IPS-20b (cell line): Measurements from ENCODE around the gene EPB41L4A.

Experiments used
- H3K27ac ChIP-seq: one replicate; pipeline ENCODE4 v1.5.1; 2013; ENCODE audit warnings: low read length
- H3K27me3 ChIP-seq: 2 replicates; pipeline ENCODE4 v1.6.1; 2013; ENCODE audit warnings: mild to moderate bottlenecking, low read length, inconsistent platforms; ENCODE audit not compliant: insufficient read depth
- H3K36me3 ChIP-seq: 2 replicates; pipeline ENCODE4 v1.6.1; 2013; ENCODE audit warnings: low read depth, mild to moderate bottlenecking, inconsistent platforms, low read length, moderate library complexity; ENCODE audit not compliant: insufficient read depth
- H3K4me1 ChIP-seq: 2 replicates; pipeline ENCODE4 v1.6.1; 2013; ENCODE audit warnings: mild to moderate bottlenecking, control low read depth, inconsistent platforms, low read length, moderate library complexity; ENCODE audit not compliant: insufficient read depth
- H3K4me3 ChIP-seq: 2 replicates; pipeline ENCODE4 v1.5.1; 2013; ENCODE audit warnings: mild to moderate bottlenecking, low read length, inconsistent platforms
- H3K9ac ChIP-seq: 2 replicates; pipeline ENCODE4 v1.6.1; 2013; ENCODE audit warnings: low read depth, mild to moderate bottlenecking, inconsistent platforms, low read length, moderate library complexity
- H3K9me3 ChIP-seq: 2 replicates; pipeline ENCODE4 v1.6.1; 2013; ENCODE audit warnings: mild to moderate bottlenecking, low read depth, low read length, inconsistent platforms; ENCODE audit not compliant: insufficient read depth

Gene EPB41L4A

DNA sequence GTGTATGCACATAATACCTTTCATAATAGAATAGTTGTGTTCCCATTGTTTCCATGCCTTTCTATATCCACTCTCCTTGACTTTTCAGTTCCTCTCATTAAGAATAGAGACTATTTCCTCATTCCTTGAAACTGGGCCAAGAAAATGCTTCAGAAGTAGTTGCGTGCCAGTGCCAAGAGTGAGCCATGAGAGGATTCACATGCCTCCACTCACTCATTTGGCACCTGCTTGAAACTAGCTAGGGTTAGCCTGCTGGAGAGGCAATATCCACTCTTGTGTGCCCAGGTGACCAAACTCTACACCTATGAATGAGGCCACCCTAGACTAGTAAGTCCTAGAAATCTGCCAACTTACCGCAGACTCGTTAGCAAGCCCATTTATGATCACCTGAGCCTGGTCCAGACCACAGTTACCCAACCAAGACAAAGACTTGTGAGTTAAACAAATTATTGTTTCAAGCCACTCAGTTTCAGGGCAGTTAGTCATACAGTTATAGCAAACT is 276.3 kb downstream of the EPB41L4A start:
- H3K4me1 ChIP-seq, result no peaks in the 10 kb centered on the region
- H3K4me3 ChIP-seq, result no peak overlapping the region
- no peaks in the 10 kb centered on the region for H3K36me3 ChIP-seq
- no peaks in the 10 kb centered on the region for H3K27me3 ChIP-seq
- no peak overlapping the region for H3K27ac ChIP-seq
- no peak overlapping the region for H3K9ac ChIP-seq
- no peaks in the 10 kb centered on the region for H3K9me3 ChIP-seq

DNA sequence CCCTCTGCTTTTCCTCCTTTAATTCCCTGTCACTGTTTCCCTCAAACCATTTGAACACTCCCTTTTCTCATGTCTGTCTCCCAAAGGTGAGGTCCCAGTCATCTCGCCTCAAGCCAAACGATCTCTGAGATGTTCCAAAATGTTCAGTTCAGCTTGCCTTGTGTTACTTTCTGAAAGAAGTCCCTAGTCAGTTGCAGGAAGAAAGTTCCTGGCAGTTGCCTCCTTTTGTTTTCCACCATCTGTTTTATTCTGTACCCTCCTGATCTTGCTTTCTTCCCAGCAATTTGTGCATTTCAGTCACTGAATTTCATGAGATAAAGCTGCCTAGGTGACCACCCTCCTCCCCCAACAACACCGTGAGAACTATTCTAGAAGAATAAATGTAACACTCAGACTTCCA is 277.5 kb downstream of the EPB41L4A start:
- Histone ChIP-seq H3K27ac (no peak overlapping the region), H3K9ac (no peak overlapping the region), H3K9me3 (no peaks in the 10 kb centered on the region)

DNA sequence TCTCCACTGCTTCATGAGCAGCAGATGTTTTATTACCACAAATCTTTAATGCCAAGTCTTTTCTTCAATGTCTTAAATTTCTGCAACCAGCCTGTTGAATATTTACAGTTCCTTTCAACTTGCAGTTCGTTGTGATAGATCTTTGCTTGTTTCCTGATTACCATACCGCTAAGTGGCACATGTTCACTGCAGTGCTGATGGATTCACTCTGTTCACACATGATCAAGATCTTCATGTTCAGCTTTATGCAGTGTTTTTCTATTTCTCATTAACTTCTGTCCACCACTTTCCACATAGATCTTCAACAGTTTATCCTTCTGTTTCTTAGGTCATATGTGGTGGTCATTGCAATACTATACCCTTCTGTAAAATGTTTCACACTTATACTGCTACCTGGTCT is 280.6 kb downstream of the EPB41L4A start:
- no peak overlapping the region for H3K27ac ChIP-seq
- H3K27me3 ChIP-seq, result no peaks in the 10 kb centered on the region
- H3K9me3 ChIP-seq, result no peaks in the 10 kb centered on the region
- H3K4me3 ChIP-seq, result no peak overlapping the region
- no peaks in the 10 kb centered on the region for H3K36me3 ChIP-seq
- no peaks in the 10 kb centered on the region for H3K4me1 ChIP-seq
- no peak overlapping the region for H3K9ac ChIP-seq

More for the DNA sequence above, 277.5 kb downstream of the EPB41L4A start:
- Histone ChIP-seq H3K4me1 (no peaks in the 10 kb centered on the region), H3K27me3 (no peaks in the 10 kb centered on the region), H3K4me3 (no peak overlapping the region), H3K36me3 (no peaks in the 10 kb centered on the region)

DNA sequence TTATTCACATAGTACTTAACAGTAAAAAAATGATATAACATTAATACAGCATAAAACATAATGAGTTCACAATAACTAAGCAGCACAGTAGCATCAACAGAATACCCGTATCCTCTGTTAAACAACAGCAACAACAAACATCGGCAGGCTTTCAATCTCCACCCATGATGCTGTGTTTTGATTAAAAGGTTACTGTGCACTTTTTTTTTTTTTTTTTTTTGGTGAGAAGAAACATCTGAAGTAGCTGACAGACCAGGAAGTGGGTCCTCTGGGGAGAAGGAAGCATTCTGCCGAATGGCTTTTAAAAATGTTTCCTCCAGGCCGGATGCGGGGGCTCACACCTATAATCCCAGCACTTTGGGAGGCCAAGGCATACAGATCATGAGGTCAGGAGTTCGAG is 282.3 kb downstream of the EPB41L4A start:
- no peak overlapping the region for H3K9ac ChIP-seq
- no peaks in the 10 kb centered on the region for H3K36me3 ChIP-seq
- H3K27me3 ChIP-seq, result no peaks in the 10 kb centered on the region
- H3K4me3 ChIP-seq, result no peak overlapping the region
- no peak overlapping the region for H3K27ac ChIP-seq
- no peaks in the 10 kb centered on the region for H3K9me3 ChIP-seq
- no peaks in the 10 kb centered on the region for H3K4me1 ChIP-seq

DNA sequence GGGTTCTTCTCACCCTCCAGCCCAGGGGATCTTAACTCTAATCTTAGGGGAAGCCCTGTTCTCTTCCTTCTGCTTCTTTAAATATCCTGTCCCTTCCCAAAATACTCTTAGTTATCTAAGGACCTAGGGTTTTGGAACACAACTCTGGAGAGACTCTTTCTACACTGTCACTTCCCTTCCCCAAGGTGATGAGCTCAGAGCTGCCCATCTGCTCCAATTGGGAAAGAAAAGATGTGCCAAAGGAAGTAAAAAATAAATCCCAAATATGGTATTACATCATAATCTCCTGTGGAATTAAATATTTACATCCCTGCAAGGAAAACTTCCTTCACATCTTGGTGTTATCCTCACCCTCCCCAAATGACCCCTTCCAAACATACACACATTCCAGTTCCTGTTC is 291.2 kb downstream of the EPB41L4A start:
- no peaks in the 10 kb centered on the region for H3K4me1 ChIP-seq
- no peak overlapping the region for H3K4me3 ChIP-seq
- H3K36me3 ChIP-seq, result no peaks in the 10 kb centered on the region
- H3K9ac ChIP-seq, result no peak overlapping the region
- H3K27ac ChIP-seq, result no peak overlapping the region
- H3K9me3 ChIP-seq, result no peaks in the 10 kb centered on the region
- H3K27me3 ChIP-seq, result no peaks in the 10 kb centered on the region

DNA sequence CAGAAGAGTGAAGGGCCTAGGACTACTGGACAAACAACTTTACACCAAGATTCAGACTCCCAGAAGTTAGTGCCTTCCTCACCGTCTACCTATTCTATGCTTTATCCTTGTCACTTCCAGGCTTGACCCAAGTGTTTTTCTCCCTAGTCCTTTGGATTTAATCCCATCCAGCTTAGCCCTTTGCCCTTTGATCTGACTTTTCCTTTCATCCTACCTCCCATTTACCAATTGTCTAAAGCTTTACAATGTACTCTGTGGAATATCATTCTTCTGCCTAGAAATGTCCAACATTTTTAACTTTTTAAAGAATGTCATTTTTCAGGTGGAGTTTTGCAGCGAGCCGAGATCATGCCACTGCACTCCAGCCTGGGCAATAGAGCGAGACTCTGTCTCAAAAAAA is 292.1 kb downstream of the EPB41L4A start:
- Histone ChIP-seq H3K9ac (no peak overlapping the region), H3K27me3 (no peaks in the 10 kb centered on the region), H3K9me3 (no peaks in the 10 kb centered on the region), H3K27ac (no peak overlapping the region), H3K4me1 (no peaks in the 10 kb centered on the region), H3K4me3 (no peak overlapping the region), H3K36me3 (no peaks in the 10 kb centered on the region)

DNA sequence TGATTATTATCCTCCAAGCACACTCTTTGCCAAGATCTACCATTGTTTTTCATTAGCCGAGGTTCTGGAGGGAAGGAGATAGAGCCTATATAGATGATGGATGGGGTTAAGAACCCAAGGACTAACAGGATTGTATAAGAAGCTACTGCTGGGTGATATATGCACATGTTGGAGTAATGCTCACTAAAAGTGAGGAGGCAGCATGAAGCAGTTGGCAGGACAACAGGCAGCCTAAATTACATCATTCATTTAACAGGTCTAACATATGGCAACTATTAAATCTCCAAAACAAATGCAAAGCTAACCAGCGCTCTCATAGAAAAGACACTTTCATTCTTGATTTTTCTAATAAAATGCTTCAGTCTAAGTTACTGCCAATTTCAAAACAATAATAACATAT is 293.2 kb downstream of the EPB41L4A start:
- H3K9me3 ChIP-seq, result no peaks in the 10 kb centered on the region
- no peaks in the 10 kb centered on the region for H3K27me3 ChIP-seq
- no peaks in the 10 kb centered on the region for H3K4me1 ChIP-seq
- no peak overlapping the region for H3K27ac ChIP-seq
- H3K36me3 ChIP-seq, result no peaks in the 10 kb centered on the region
- H3K9ac ChIP-seq, result no peak overlapping the region
- H3K4me3 ChIP-seq, result no peak overlapping the region

DNA sequence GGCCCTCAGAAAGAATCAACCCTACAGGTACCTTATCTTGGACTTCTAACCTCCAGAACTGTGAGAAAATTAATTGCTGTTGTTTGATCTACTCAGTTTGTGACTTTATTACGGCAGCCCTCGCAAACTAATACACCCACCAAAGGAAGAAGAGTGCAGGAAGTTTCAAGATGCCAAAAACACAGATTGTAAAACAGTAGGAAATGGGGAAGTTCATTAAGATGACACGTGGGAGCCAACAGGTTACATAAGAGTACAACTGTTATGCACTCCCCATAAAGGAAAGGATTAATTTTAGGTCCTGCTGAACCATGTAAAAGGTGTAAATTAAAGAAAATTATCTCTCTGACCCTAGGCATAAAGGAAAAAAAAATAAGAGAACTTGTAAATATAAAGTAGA is 294.3 kb downstream of the EPB41L4A start:
- Histone ChIP-seq H3K27ac (no peak overlapping the region), H3K36me3 (no peaks in the 10 kb centered on the region), H3K4me3 (no peak overlapping the region), H3K9me3 (no peaks in the 10 kb centered on the region), H3K9ac (no peak overlapping the region), H3K4me1 (no peaks in the 10 kb centered on the region), H3K27me3 (no peaks in the 10 kb centered on the region)

DNA sequence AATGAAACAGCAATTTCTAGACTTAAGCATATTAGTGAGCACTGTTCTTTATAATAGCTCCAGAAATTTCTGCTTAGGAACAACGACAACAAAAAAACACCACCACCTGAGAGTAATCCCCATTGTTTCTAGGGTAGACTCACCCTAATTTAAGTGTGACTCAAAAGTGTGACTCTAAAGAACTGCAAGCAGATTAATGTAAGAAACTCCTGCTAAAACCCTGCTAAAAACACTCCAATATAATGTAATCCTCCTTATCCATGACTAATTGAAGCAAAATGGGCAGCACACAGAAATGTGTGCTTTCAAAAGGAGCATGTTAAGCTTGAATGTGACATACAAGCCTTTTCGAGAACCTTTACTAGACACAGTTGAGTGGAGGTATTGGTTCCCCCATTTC is 296.0 kb downstream of the EPB41L4A start:
- Histone ChIP-seq H3K4me3 (no peak overlapping the region), H3K9ac (no peak overlapping the region)

DNA sequence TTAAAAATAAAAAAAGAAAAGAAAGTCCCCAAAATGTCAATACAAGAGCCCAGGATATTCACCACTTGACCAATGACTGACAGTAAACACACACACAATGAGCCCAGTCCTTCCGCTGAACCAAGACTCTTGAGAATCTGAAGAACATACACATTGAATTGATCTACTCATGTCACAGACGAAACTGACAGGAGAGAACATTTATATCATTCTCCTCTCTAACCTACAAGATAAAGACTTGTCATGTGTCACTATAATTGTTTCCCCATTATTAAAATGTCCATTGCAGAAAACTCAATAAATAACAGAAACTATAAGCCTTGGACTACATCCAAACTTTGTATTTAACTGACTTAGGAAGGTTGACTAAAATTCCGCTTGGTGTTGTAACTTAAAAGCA is 296.7 kb downstream of the EPB41L4A start:
- Histone ChIP-seq H3K27me3 (no peaks in the 10 kb centered on the region), H3K9me3 (no peaks in the 10 kb centered on the region), H3K4me3 (no peak overlapping the region), H3K27ac (no peak overlapping the region), H3K9ac (no peak overlapping the region), H3K36me3 (no peaks in the 10 kb centered on the region), H3K4me1 (no peaks in the 10 kb centered on the region)

More for the DNA sequence above, 296.0 kb downstream of the EPB41L4A start:
- Histone ChIP-seq H3K9me3 (no peaks in the 10 kb centered on the region), H3K4me1 (no peaks in the 10 kb centered on the region), H3K36me3 (no peaks in the 10 kb centered on the region), H3K27me3 (no peaks in the 10 kb centered on the region), H3K27ac (no peak overlapping the region)

DNA sequence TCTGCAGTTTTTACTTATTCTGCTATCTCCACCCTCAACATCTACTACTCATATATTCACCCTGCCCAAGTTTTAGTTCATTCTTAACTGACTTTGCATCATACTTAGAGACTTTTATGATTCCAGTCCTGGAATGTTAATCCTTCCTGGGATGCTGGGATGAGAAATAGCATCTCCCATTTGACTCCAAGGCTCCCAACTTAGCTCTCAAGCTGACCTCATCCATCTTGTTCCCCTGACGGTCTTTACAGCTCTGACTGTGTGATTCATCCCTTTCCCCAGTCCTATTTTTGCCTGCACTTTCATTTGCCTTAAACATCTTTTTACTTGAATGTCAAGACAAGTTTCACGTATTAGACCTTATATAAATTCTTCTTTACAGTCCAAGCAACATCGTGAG is 297.8 kb downstream of the EPB41L4A start:
- Histone ChIP-seq H3K36me3 (no peaks in the 10 kb centered on the region), H3K4me3 (no peak overlapping the region), H3K27me3 (no peaks in the 10 kb centered on the region), H3K4me1 (no peaks in the 10 kb centered on the region), H3K27ac (no peak overlapping the region), H3K9ac (no peak overlapping the region), H3K9me3 (no peaks in the 10 kb centered on the region)

DNA sequence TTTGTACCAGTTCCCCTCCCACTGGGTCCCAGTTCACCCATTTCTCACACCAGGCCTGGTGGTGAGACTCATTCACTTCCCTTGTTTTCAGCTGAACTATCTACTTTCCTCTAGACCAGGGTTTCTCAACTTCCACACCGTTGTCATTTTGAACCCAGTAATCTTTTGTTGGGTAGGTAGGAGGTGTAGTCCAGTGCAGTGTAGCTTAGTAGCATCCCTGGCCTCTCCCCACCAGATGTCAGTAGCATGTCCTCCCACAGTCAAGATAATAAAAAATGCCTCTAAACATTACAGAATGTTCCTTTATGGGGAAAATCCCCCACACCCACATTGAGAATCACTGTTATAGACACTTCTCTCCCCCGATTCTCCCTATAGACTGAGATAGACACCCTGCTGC is 299.1 kb downstream of the EPB41L4A start:
- H3K27me3 ChIP-seq, result no peaks in the 10 kb centered on the region

DNA sequence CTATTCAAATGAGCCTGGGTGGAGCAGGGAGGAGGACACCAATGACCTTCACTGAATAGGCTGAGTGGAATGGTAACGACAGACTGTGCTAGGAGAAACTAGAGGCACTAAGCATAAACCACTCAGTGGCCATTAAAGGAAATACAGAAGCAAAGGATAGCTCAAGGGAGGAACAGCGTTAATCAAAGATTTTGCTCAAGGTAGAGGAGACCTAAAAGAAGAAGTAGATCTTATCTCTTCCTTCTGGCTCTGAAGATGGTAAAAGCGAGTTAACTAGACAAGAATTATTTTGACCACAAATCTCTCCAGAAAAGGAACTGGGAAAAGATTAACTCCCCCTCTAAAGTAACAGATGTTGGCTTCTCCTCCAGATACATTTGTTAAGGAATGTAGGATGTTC is 299.6 kb downstream of the EPB41L4A start:
- H3K27me3 ChIP-seq, result no peaks in the 10 kb centered on the region
- H3K4me1 ChIP-seq, result no peaks in the 10 kb centered on the region
- no peak overlapping the region for H3K27ac ChIP-seq

More for the DNA sequence above, 299.1 kb downstream of the EPB41L4A start:
- Histone ChIP-seq H3K9ac (no peak overlapping the region), H3K4me1 (no peaks in the 10 kb centered on the region), H3K9me3 (no peaks in the 10 kb centered on the region), H3K4me3 (no peak overlapping the region), H3K27ac (no peak overlapping the region), H3K36me3 (no peaks in the 10 kb centered on the region)

More for the DNA sequence above, 299.6 kb downstream of the EPB41L4A start:
- no peak overlapping the region for H3K9ac ChIP-seq
- no peaks in the 10 kb centered on the region for H3K36me3 ChIP-seq
- no peak overlapping the region for H3K4me3 ChIP-seq
- no peaks in the 10 kb centered on the region for H3K9me3 ChIP-seq
